HEK293T (cell line): ENCODE results near the gene CPLANE2.

Experiments used
- CTCF ChIA-PET: fragments of 350-600 bp; formaldehyde crosslinking; extraction: SDS; loops from one replicate; lab custom pipeline; 2021; ENCODE audit warnings: antibody characterized with exemption, inconsistent platforms; lab: Yijun Ruan, JAX
- POLR2A ChIA-PET: fragments of 350-600 bp; formaldehyde crosslinking; extraction: SDS; loops from one replicate; lab custom pipeline; 2020; ENCODE audit warnings: antibody characterized with exemption, inconsistent platforms; lab: Yijun Ruan, JAX
- DNase-seq: peaks from one replicate; pipeline ENCODE4 v3.0.0; 2012; ENCODE audit warnings: mixed read lengths; ENCODE audit errors: extremely low spot score
- ARNT ChIP-seq: fragments of 450-650 bp; IDR thresholded peaks from 2 replicates; pipeline ENCODE4 v1.6.1; 2017; ENCODE audit warnings: mild to moderate bottlenecking
- BHLHE40 ChIP-seq: fragments of 450-650 bp; IDR thresholded peaks from 2 replicates; pipeline ENCODE4 v1.6.1; 2016; ENCODE audit warnings: mild to moderate bottlenecking, moderate library complexity, borderline replicate concordance
- CTBP1 ChIP-seq: fragments of 450-650 bp; IDR thresholded peaks from 2 replicates; pipeline ENCODE4 v1.6.1; 2016; ENCODE audit warnings: borderline replicate concordance
- ELF4 ChIP-seq: fragments of 450-650 bp; IDR thresholded peaks from 2 replicates; pipeline ENCODE4 v1.6.1; 2017; ENCODE audit warnings: antibody characterized with exemption
- FOXA1 ChIP-seq: fragments of 450-650 bp; IDR thresholded peaks from 2 replicates; pipeline ENCODE4 v1.6.1; 2016; ENCODE audit warnings: mild to moderate bottlenecking
- FOXK2 ChIP-seq: fragments of 450-650 bp; IDR thresholded peaks from 2 replicates; pipeline ENCODE4 v1.6.1; 2016; ENCODE audit warnings: mild to moderate bottlenecking
- FOXM1 ChIP-seq: fragments of 450-650 bp; IDR thresholded peaks from 2 replicates; pipeline ENCODE4 v1.6.1; 2017; ENCODE audit warnings: mild to moderate bottlenecking, borderline replicate concordance
- HDGF ChIP-seq: fragments of 450-650 bp; IDR thresholded peaks from 2 replicates; pipeline ENCODE4 v1.6.1; 2017; ENCODE audit warnings: antibody characterized with exemption, borderline replicate concordance
- L3MBTL2 ChIP-seq: fragments of 450-650 bp; conservative IDR thresholded peaks from 2 replicates; pipeline ENCODE4 v1.6.1; 2016; ENCODE audit warnings: mild to moderate bottlenecking
- LEF1 ChIP-seq: fragments of 450-650 bp; IDR thresholded peaks from 2 replicates; pipeline ENCODE4 v1.6.1; 2017; ENCODE audit warnings: mild to moderate bottlenecking, borderline replicate concordance
- NFRKB ChIP-seq: fragments of 450-650 bp; IDR thresholded peaks from 2 replicates; pipeline ENCODE4 v1.6.1; 2016; ENCODE audit warnings: mild to moderate bottlenecking, moderate library complexity
- SP1 ChIP-seq: fragments of 450-650 bp; IDR thresholded peaks from 2 replicates; pipeline ENCODE4 v1.6.1; 2017
- SUZ12 ChIP-seq: fragments of 450-650 bp; IDR thresholded peaks from 2 replicates; pipeline ENCODE4 v1.6.1; 2016; ENCODE audit warnings: mild to moderate bottlenecking
- TARDBP ChIP-seq: fragments of 450-650 bp; IDR thresholded peaks from 2 replicates; pipeline ENCODE4 v1.6.1; 2016
- ZNF384 ChIP-seq: fragments of 450-650 bp; IDR thresholded peaks from 2 replicates; pipeline ENCODE4 v1.6.1; 2016
- TF ChIP-seq, protein P1 (sequence below): fragments of 450-650 bp; IDR thresholded peaks from 2 replicates; pipeline ENCODE4 v1.6.1; 2016

Gene CPLANE2

GRCh38 chr1:16211824-16212223 is 25.2 kb downstream of the CPLANE2 start:
- ChIA-PET CTCF (interaction anchor here (0.6 kb wide), 1 partner anchor 140 kb away, joined by 3 read pairs; no protein-coding TSS in a partner anchor), POLR2A (interaction anchor here (1.0 kb wide), 1 partner anchor 25 kb away, joined by 3 read pairs; the partner anchor contains the start of gene CPLANE2)
- TF ChIP-seq FOXA1 (no peak), ELF4 (no peak), SP1 (no peak), CTBP1 (no peak), HDGF (no peak), FOXM1 (no peak), ARNT (no peak), ZNF384 (no peak), TARDBP (no peak), SUZ12 (no peak), FOXK2 (no peak), L3MBTL2 (no peak), NFRKB (no peak), LEF1 (no peak), BHLHE40 (no peak)
- TF ChIP-seq, protein P1, sequence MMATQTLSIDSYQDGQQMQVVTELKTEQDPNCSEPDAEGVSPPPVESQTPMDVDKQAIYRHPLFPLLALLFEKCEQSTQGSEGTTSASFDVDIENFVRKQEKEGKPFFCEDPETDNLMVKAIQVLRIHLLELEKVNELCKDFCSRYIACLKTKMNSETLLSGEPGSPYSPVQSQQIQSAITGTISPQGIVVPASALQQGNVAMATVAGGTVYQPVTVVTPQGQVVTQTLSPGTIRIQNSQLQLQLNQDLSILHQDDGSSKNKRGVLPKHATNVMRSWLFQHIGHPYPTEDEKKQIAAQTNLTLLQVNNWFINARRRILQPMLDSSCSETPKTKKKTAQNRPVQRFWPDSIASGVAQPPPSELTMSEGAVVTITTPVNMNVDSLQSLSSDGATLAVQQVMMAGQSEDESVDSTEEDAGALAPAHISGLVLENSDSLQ, result no peak
- DNase-seq, result no peak

- CTCF ChIA-PET, result no interaction called here
- TF ChIP-seq LEF1, result no peak
- no peak for TF ChIP-seq SUZ12
- no peak for TF ChIP-seq TARDBP
- TF ChIP-seq FOXM1, result no peak
- TF ChIP-seq, protein P1, result no peak
- no peak for TF ChIP-seq FOXK2
- no peak for TF ChIP-seq ZNF384
- TF ChIP-seq CTBP1, result no peak
- no peak for TF ChIP-seq ARNT
- no peak for TF ChIP-seq HDGF
- no peak for DNase-seq
- POLR2A ChIA-PET, result no interaction called here
These were observed 26.4 kb downstream of the CPLANE2 start for GRCh38 chr1:16210581-16210980.

- no peak for TF ChIP-seq L3MBTL2
- no peak for TF ChIP-seq BHLHE40
- TF ChIP-seq, protein P1, result no peak
- no peak for TF ChIP-seq SUZ12
- TF ChIP-seq TARDBP, result no peak
- TF ChIP-seq FOXK2, result no peak
- TF ChIP-seq ARNT, result no peak
- CTCF ChIA-PET, result no interaction called here
- no peak for DNase-seq
- POLR2A ChIA-PET, result no interaction called here
These were observed 27.1 kb downstream of the CPLANE2 start for GRCh38 chr1:16209847-16210407.

DNA sequence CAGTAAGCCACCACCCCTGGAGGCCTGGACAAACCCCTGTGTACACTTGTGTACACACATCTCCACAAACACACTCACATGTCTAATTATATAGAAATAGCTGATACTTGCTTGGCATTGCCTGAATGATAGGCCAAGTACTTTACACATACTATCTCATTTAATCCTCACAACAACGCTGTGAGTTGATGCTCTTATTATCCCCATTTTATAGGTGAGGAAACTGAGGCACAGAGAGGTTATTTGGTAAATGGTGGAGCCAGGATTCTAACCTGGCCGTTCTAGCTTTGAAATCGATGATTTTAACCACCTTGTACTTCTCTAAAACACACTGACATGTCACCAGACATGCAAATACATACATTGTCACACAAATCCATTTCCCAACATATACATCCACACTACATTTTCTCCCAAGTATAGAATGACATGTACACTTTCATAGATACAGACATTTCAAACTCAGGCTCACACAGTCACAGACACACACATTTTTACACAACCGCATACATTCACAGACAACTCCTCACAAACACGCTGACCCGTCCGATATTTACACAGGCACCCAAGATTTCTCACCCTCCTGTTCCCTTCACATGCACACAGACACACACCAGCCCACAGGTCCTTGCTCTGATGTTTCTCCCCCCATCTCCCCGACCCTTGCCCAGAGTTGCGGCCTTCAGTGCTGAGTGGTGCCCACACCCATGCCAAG is 27.7 kb downstream of the CPLANE2 start:
- POLR2A ChIA-PET, result no interaction called here

GRCh38 chr1:16208270-16208987 is 28.6 kb downstream of the CPLANE2 start:
- TF ChIP-seq FOXA1 (no peak), HDGF (no peak), SP1 (no peak), NFRKB (no peak), CTBP1 (no peak), FOXM1 (no peak), ZNF384 (no peak), FOXK2 (no peak), ELF4 (no peak), TARDBP (no peak), ARNT (no peak), LEF1 (no peak), L3MBTL2 (no peak), SUZ12 (no peak), BHLHE40 (no peak)
- TF ChIP-seq, protein P1, result no peak
- ChIA-PET POLR2A (no interaction called here), CTCF (interaction anchor here (0.6 kb wide), 1 partner anchor 200 kb away, joined by 5 read pairs; no protein-coding TSS in a partner anchor)
- DNase-seq, result no peak

More for the DNA sequence above, 27.7 kb downstream of the CPLANE2 start:
- TF ChIP-seq SUZ12 (no peak), CTBP1 (no peak)
- CTCF ChIA-PET, result interaction anchor here (0.6 kb wide), 1 partner anchor 199 kb away, joined by 5 read pairs; no protein-coding TSS in a partner anchor
- DNase-seq, result no peak
